ENCODE results near the gene CNOT6. TPM values are rescaled to one million over a fixed set of nuclear protein-coding genes. Genes with fewer than 3 reads are reported as not detected.
A peak's percentile ranks its signal among the peaks of the same experiment; 100 is the strongest.
"Not testable (repeated sequence)": the region's sequence is repeated elsewhere in the genome, so short reads cannot be mapped to it uniquely, and the experiment has no call there.

Gene CNOT6
- total RNA-seq, 1 experiment from 2014 or later, result 15.3 TPM

DNA sequence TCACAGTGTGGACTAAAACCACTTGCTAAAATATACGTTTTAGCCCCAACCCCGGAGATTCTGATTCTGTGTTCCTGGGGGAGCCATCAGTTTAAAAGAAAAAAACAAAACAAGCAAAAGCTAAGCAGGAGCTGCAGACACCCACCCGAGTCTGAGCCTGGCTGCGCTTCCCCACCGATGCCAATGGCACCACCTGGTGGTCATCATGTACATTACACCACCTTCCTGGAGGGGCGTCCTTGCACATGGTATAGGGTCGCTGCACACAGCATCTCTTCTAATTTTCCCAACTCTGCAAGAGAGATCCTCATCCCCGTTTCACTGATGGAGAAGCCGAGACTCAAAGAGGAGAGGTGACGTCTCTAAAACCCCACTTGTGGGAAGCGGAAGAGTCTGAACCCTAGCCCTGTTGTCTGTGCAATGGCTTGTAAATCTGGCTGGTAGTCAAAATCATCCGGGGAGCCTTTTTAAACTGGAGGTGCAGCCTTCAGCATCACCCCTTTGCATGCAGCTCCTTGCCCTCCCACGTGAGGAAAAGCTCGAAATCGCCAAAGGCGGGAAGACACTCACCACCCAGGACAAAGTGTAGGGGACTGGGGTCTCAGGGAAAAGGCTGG, 23.1 kb upstream of the CNOT6 start:
- DNase-seq (ENCODE audit: low spot score), result peak; percentile 51

DNA sequence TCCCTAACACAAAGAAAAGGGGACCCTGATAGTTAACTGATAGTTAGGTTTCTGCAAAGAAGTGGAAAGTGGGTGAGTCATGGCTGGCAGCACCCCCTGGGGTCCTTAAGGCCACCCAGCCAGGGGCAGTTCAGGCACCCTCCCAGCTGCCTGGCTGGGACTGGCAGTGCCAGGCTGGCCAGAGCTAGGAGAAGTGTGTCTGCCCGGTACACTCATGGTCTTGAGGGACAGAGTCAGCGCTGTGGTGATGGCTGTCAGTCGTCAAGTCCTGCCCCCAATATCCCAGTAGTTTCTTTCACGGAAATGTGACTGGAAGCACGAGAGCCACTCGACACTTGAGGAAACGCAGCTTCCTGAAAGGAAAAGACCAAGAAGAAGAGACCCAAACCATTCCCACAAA, 22.3 kb upstream of the CNOT6 start:
- no peak for DNase-seq (ENCODE audit: low spot score)

- no peak for DNase-seq (ENCODE audit: low spot score)
Observed at GRCh38 chr5:180472269-180472668, 21.9 kb upstream of the CNOT6 start.

DNA sequence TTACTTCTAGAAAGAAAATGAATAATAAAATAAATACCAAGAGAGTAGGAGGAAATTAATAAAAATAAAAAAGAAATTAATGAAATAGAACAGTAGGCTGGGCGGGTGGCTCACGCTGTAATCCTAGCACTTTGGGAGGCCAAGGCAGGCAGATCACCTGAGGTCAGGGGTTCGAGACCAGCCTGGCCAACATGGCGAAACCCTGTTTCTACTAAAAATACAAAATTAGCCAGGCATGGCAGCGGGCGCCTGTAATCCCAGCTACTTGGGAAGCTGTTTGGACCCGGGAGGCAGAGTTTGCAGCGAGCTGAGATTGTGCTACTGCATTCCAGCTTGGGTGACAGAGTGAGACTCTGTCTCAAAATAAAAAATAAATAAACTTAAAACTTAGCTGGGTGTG, 20.8 kb upstream of the CNOT6 start:
- DNase-seq (ENCODE audit: low spot score), result not testable (repeated sequence)

GRCh38 chr5:180474569-180474968, 19.6 kb upstream of the CNOT6 start:
- no peak for DNase-seq (ENCODE audit: low spot score)

DNA sequence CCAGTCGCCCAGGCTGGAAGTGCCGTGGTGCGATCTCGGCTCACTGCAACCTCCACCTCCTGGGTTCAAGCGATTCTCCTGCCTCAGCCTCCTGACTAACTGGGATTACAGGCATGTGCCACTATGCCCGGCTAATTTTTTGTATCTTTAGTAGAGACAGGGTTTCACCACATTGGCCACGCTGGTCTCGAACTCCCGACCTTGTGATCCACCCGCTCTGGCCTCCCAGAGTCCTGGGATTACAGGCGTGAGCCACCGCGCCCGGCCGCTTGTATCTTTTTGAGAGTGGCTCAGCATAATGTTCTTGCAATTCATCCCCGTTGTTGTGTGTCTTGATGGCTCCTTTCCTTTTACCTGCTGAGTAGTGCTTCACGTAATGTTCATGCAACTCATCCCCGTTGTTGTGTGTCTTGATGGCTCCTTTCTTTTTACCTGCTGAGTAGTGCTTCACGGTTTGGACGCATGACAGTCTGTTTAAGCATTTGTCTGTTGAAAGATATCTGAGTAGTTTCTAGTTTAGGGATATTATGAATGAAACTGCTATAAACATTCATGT, 18.1 kb upstream of the CNOT6 start:
- not testable (repeated sequence) for DNase-seq (ENCODE audit: low spot score)

DNA sequence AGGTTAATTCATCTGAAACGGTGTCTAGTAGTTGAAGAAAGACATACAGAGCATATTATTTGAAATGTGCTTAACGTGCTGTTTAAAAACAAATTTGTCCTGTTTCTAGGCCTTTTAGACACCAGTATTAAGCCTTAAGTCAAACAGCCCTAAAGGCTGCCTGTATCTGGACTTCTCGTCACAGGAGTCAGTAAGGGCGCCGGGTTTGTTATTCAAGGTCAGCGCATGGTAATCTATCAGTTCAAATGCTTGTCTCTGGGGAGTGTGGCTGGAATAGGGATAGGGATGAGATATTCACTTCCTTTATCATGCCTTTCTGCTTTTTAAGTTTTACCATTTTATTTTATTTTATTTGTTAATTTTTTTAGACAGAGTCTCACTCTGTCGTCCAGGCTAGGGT, 9.4 kb upstream of the CNOT6 start:
- DNase-seq (ENCODE audit: low spot score), result no peak

GRCh38 chr5:180486636-180487149, 7.5 kb upstream of the CNOT6 start:
- DNase-seq (ENCODE audit: low spot score), result no peak

GRCh38 chr5:180487556-180487955, 6.6 kb upstream of the CNOT6 start:
- DNase-seq (ENCODE audit: low spot score), result no peak

- no peak for DNase-seq (ENCODE audit: low spot score)
Observed at GRCh38 chr5:180491496-180491895, 2.7 kb upstream of the CNOT6 start.

DNA sequence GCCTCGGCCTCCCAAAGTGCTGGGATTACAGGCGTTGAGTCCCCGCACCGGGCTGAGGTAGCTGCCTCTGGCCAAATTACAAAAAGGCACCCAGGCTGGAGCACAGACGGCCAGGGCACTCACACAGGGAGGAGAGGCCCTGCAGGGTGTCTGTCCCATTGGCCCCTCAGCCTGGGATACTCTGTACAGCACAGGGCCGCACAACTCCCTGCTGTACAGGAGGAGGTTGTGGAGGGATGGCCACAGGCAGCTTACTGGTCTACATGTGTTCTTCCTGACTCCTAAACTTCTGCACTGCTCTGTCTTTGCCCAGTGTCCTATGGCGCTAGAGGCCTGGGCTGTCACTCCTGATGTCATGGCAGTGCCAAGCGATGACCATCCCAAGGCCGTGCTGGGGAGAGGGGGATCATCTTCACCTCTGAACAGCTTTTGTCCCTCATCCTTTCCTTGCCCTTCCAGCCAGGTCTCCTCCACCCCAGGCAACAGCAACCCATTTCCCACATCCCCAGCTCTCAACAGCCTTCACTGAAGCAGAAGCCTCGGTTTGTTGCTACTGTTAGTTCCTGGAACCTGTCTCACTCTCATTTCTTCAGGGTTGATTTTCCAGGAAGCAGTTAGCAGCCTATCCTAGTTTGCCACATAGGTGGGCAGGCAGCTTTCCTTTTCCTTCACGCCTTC, 1.8 kb upstream of the CNOT6 start:
- no peak for DNase-seq (ENCODE audit: low spot score)

DNA sequence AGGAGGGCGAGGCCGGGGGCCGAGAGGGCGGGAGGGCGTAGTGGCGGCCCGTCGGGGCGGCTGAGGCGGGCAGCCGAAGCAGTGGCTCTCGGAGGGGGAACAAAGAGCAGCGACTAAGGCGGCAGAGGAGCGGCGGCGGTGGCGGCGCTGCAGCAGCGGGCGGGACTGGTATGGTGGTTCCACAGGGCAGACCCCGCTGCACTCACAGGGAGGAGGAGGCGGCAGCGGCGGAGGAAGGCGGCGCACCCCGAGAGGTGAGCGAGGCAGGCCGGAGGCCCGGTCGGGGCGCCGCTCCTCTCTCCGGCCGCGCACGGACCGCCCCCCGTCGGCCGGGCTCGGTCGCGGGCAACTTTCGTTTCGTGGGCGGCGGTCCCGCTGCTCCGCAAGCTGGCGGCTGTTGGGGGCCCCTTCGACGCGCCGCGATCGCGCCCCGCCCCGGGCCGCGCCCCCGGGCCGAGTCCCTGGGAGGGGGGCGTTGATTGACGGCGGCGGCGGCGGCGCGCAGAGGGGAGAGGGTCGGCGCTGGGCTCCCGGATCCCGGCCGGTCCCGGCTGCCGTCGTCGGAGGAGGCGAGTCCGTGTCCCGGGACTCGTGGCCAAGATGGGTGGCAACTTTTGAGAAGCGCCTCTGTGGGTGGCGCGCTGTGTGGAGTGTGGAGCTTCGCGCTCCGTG, 467 bp downstream of the CNOT6 start:
- peak; percentile 19 for DNase-seq (ENCODE audit: low spot score)

DNA sequence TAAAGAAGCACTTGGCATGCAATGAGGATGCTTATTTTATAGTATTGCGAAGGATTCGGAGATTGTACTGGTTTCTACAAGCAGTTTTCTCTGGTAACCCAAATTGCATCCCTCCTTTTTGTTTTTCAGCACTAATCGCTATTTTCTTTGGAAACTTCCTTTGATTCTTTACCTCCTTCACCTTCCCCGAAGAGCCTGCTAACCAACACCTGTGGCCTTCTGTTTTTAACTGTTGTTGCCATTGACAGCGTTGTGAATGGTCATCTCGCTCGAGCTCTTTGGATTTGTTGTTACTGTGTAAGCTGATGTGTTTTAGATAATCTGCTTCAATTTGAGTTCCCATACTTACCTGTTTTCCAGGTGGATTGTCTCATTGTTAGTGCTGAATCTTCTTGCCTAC, 1.1 kb downstream of the CNOT6 start:
- DNase-seq (ENCODE audit: low spot score), result peak; percentile 36

DNA sequence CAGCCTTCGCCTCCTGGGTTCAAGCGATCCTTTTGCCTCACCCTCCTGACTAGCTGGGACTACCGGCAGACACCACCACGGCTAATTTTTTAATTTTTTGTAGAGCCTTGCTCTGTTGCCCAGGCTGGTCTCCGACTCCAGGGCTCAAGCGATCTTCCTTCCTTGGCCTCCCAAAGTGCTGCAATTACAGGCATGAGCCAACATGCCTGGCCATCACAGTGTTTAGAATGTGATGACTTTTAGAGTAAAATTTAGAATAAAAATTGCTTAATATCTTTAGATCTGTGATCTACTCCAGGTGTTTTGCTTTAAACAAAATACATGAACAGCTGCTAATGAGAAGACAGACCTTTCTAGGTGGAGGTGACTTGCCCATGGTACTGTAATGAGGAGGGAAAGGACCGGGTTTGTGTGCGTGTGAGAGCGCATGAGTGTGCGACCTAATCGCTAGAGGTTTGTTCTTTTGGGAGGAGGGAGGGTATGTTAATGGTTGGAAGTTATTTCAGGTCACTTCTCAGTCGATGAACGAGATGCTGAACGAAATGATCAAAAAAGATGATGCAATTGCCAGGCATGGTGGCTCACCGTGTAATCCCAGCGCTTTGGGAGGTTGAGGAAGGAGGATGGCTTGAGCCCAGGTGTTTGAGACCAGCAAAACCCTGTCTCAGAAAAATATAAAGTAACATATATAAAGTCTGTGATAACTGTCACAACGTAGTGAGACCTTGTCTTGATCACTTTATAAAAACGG, 2.0 kb downstream of the CNOT6 start:
- DNase-seq (ENCODE audit: low spot score), result no peak

GRCh38 chr5:180496806-180497205, 2.6 kb downstream of the CNOT6 start:
- DNase-seq (ENCODE audit: low spot score), result not testable (repeated sequence)

DNA sequence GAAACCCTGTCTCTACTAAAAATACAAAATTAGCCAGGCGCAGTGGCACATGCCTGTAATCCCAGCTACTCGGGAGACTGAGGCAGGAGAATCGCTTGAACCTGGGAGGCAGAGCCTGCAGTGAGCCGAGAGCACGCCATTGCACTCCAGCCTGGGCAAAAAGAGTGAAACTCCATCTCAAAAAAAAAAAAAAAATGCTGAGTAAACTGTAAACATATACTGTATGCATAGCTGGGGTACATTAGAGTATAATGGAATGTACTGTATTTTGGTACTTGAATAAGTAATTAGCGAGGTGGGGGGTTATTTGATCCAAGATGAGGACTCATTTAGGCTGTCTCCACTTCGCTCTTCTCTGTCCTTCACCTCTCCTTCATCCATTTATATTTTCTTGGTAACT, 3.7 kb downstream of the CNOT6 start:
- DNase-seq (ENCODE audit: low spot score), result not testable (repeated sequence)

DNA sequence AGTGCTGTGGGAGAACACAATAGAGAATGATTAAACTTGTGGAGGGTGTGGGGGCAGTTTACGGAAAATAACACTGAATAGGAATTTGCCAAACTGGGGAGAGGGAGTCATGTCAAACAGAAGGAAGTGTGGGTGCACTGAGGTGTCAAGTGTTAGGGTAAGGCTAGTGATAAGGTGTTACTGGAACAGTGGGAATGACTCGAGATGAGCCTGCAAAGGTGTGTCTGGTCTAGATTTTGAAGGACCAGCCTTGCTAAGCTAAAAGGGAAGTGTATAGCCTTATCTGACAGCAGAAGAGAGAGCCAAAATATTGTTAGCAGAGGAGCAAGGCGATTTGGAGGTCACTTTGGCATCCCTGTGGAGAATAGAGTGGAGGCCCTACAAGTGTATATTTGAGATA, 4.2 kb downstream of the CNOT6 start:
- no peak for DNase-seq (ENCODE audit: low spot score)

DNA sequence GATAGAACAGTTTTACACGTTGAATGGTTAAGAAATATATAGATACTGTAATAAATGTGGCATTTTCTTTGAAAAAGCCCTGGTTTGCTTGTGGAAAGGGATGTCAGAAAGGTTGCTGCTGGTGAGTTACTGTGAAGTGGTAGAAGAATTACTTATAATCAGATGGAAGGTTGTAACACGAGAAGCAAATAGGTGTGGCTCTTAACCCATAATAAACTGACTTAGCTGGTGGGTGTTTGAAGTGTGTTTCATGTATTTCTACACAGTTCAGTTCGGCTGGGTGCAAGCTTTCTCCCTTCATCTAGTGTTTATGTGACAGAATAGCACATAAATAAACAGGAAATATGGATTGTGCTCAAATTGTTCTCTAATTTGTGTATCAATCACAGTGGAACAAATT, 5.5 kb downstream of the CNOT6 start:
- no peak for DNase-seq (ENCODE audit: low spot score)

DNA sequence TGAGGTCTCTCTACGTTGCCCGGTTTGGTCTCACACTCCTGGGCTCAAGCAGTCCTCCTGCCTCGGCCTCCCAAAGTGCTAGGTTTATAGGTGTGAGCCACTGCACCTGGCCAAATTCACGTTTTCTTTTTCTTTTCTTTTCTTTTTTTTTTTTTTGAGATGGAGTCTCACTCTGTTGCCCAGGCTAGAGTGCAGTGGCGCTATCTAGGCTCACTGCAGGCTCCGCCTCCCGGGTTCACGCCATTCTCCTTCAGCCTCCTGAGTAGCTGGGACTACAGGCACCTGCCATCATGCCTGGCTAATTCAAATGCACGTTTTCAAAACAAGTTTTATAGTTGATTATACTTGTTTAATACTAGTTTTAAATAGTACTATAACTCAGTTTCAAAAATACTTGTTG, 6.1 kb downstream of the CNOT6 start:
- not testable (repeated sequence) for DNase-seq (ENCODE audit: low spot score)

- DNase-seq (ENCODE audit: low spot score), result no peak
Observed at GRCh38 chr5:180507661-180508060, 13.5 kb downstream of the CNOT6 start.

- no peak for DNase-seq (ENCODE audit: low spot score)
Observed at GRCh38 chr5:180515294-180515693, 21.1 kb downstream of the CNOT6 start.

DNA sequence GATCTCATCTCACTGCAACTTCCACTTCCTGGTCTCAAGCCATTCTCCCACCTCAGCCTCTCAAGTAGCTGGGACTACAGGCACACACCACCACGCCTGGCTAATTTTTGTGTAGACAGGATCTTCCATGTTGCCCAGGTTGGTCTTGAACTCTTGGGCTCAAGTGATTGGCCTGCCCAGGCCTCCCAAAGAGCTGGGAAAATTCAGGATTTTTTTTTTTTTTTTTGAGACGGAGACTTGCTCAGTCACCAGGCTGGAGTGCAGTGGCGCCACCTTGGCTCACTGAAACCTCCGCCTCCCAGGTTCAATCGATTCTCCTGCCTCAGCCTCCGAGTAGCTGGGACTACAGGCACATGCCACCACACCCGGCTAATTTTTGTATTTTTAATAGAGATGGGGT, 21.8 kb downstream of the CNOT6 start:
- not testable (repeated sequence) for DNase-seq (ENCODE audit: low spot score)

Data from HT-29 (cell line).